Activated CD8-positive, alpha-beta memory T cell treated with anti-CD3 and anti-CD28 coated beads, Interleukin-2, amount 50 U/mL, for 1 hour (primary cell): ENCODE data around the gene VNN1.
"Not testable (repeated sequence)": the region's sequence is repeated elsewhere in the genome, so short reads cannot be mapped to it uniquely, and the experiment has no call there.

Source experiments
- DNase-seq: peaks from one replicate; pipeline ENCODE4 v3.0.0-alpha.2; 2020; ENCODE audit errors: extremely low read depth

Gene VNN1

DNA sequence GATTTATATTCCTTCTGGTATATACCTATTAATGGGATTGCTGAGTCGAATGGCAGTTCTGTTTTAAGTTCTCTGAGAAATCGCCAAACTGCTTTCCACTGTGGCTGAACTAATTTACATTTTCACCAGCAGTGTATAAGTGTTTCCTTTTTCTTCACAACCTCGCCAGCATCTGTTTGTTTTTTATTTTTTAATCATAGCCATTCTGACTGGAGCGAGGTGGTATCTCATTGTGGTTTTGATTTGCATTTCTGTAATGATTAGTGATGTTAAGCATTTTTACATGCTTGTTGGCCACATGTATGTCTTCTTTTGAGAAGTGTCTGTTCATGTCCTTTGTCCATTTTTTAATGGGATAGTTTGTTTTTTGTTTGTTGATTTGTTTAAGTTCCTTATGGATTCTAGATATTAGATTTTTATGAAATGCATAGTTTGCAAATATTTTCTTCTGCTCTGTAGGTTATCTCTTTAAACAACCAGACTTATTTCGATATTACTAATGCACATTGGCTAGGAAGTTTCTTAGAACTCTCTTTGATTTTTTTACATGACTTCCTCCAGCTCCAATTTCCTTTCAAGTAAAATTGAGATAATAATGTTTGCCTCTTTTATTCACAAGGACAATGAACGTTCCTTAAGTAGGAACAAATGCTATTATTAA lies 12.2 kb upstream of the VNN1 start:
- no peak for DNase-seq

DNA sequence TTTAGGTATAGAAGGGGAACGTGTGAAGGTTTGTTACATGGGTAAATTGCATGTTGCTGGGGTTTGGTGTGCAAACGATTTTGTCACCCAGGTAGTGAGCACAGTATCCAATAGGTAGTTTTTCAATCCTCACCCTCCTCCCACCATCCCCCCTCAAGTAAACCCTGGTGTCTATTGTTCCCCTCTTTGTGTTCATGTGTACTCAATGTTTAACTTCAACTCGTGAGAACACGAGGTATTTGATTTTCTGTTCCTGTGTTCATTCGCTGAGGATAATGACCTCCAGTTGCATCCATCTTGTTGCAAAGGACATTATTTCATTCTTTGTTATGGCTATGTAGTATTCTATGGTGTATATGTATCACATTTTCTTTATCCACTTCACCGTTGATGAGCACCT lies 11.6 kb upstream of the VNN1 start:
- no peak for DNase-seq

DNA sequence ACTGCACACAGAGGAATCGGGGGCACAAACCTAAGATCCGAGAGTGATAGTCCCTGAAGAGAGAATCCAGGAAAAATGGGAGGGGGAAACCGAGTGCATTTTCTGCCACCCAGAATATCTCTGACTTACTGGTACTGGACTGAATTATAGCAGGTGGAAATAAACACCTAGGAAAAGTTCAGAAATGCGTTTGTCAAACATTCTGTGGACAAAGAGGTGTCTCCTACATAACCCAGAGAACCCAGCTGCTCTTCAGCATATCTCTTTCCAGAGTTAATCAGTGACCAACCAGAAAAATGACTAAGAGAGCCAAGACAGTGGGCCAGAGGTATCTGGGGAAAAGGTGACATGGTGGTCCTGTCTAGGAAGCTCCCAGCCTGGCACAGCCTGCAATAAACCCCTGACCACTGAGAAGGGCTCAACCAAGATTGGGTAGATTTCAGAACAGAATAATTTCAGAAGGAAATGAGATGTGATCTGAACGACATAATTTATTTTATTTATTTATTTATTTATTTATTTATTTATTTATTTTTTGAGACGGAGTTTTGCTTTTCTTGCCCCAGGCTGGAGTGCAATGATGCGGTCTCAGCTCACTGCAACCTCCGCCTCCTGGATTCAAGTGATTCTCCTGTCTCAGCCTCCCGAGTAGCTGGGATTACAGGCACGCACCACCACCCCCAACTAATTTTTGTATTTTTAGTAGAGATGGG lies 6.0 kb upstream of the VNN1 start:
- DNase-seq = no peak

DNA sequence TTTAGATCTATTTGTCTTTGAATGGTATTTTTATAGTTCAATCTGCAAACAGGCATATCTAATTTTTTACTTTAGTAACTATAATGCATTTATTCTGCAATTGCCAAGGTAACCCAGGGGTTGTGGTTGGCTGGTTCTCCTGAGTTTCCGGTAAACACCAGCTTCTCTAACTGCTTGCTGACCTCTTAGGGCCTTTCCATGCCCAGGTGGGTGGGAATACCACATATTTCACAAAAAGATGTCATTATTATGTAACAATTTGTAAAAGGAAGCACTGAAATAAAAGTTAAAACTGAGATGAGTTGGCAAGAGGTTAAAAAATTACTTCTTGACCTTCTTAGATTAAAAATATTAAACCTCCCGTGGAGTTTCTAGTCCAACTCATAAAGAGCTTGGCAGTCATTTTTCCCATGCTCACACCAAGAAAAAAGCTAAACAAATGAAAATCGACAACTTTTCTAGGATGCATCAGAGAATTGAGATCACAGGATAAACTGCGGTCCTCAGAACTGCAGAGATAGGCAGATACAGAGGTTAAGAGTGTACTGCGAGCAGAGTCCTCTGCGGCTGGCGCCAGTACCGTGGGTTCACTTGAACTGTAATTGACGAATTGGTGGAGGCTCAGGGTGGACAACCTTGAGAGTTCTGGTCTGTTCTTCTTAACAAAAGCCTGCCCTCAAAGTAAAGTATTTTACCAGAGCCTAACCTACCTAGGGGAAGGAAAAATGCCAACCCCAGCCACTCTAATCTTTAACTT lies 2.2 kb upstream of the VNN1 start:
- no peak for DNase-seq

DNA sequence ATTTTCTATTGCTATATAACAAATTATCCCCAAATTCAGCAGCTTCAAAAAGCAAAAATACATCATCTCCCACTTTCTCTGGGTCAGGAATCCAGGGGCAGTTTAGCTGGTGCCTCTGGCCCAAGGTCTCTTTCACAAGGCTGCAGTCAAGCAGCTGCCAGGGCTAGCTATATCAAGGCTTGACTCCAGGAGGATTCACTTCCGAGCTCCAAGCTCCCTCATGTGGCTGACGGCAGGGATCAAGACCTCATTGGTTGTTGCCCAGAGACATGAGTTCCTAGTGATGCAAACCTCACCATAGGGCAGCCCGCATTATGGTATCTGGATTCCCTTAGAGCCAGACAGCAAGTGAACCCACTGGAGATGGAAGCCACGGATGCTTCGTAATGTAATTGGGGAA lies 1.3 kb upstream of the VNN1 start:
- no peak for DNase-seq

DNA sequence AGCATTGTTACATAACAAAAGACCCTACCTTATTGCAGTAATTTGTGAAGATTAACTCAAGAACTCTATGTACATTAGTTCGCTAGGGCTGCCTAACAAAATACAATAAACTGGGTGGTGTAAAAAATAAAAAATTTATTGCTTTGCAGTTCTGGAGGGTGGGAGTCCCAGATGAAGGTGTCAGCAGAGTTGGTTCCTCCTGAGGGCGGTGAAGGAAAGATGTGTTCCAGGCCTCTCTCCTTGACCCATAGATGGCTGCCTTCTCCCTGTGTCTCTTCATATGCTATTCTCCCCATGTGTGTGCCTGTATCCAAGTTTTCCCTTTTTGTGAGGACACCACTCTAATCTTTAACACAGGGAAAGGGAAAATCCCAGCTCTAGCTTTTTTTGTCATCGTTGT lies 305 bp upstream of the VNN1 start:
- DNase-seq = no peak

DNA sequence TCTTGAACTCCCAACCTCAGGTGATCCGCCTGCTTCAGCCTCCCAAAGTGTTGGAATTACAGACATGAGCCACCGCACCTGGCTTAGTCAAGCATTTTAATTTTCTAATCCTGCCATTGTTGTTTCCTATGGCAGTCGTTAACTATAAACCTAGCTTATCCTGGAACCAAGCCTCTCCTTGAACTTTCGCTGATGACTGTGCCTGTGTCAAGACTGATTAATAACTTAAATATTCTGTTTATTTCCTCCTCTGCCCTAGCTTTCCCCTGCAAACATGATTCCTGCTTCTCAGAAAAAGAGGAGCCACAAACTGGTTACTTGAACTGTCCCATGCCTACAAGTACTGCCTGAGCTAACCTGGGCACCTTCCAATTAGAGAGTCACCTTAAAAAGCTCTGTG lies 1.5 kb downstream of the VNN1 start:
- DNase-seq = no peak

DNA sequence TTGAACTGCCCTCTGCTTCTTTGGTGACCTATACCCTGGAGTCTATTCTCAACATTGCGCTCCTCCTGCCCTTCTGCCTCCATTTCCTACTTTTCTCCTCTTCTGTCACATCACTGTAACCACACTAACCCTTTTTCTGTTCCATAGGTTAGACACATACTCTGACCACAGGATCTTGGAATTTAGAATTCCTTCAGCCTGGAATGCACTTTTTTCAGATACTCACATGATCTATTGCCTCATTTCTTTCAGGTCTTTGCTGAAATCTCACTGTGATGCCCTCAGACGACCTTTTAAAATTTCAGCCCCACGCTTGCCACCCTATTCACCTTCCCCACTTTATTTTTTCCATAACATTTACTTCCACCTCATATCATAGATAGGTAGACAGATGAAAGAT lies 5.1 kb downstream of the VNN1 start:
- no peak for DNase-seq

DNA sequence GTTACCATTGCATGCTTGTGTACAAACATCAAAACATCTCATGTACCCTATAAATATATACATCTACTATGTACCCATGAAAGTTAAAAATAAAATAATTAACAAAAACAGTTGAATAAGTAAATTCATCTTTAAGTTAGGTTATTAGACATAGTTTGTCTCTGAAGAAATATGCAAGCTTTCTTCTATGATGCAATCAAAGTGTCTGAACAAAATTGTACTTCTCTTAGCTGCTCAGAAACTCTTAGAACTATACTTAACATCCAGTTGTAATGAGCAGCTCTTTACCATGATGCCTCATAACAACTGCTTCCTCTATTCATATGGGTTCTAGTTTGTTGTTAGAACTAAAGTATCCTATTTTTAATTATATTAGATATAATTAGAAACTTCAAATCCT lies 5.9 kb downstream of the VNN1 start:
- DNase-seq = no peak

DNA sequence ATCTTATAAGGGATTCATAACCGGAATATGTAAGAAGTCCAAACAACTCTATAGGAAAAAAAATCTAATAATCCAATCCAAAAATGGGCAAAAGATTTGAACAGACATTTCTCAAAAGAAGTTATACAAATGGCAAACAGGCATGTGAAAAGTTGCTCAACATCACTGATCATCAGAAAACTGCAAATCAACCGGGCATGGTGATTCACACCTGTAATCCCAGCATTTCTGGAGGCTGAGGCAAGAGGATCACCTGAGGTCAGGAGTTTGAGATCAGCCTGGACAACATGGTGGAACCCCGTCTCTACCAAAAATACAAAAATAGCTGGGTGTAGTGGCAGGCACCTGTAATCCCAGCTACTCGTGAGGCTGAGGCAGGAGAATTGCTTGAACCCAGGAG lies 7.1 kb downstream of the VNN1 start:
- DNase-seq = not testable (repeated sequence)

DNA sequence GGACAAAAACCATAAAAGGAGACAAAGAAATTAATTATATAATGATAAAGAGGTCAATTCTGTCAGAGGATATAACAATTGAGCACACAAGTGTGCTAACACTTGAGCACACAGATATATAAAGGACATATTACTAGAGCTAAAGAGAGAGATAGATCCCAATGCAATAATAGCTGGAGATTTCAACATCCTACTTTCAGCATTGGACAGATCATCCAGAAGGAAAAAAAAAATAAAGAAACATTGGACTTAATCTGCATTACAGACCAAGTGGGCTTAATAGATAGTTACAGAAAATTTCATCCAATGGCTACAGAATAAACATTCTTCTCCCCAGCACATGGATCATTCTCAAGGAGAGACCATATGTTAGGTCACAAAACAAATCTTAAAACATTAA lies 9.9 kb downstream of the VNN1 start:
- DNase-seq = no peak

DNA sequence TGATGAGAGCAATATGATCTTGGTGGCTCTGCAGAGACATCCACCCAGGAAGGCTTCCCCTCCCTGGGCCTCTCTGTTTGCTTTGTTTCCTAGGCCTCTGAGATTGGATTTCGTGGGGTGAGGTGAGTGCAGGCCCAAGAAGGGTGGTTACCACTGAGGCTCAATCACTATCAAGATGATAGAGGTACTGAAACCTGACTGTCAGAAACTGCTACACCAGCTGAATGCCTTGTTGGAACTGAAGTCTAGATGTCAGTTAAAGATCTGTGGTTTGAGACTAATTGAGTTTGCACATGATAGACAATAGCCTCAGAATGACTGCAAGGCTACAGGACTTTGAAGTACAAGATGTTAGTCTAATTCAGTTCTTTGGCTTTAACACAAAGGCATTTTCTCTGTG lies 15.2 kb downstream of the VNN1 start:
- no peak for DNase-seq

DNA sequence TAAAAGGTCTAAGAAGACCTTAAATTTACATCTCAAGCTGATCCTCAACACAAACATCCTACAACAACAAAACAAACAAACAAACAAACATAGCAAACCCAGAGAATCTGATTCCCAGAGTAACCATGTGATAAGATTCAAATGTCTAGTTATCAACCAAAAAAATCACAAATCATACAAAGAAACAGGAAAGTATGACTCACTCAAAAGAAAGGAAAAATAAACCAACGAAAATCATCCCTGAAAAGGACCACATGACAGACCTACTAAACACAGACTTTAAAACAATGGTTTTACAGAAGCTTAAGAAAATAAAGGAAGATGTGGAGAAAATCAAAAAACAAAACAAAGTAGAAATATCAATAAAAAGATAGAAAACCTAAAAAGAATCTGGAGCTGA lies 18.1 kb downstream of the VNN1 start:
- DNase-seq = no peak

DNA sequence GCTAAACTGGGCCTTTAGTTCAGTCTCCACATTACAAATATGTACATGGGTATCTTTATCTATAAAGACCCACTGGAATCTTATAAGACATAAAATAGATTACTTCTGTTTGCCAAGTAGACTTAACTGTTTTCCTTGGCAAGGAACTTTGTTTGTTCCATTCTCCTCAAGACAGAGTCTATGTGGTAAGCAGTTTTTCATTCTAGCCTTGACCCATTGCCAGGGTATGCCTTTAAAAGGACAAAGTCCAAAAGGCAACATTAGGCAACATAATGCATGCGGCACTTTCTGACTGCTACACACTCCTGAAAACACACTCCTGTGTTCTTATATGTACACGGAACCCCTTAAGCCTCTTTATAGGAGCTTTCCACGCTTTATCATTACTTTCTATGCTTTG lies 20.4 kb downstream of the VNN1 start:
- no peak for DNase-seq

DNA sequence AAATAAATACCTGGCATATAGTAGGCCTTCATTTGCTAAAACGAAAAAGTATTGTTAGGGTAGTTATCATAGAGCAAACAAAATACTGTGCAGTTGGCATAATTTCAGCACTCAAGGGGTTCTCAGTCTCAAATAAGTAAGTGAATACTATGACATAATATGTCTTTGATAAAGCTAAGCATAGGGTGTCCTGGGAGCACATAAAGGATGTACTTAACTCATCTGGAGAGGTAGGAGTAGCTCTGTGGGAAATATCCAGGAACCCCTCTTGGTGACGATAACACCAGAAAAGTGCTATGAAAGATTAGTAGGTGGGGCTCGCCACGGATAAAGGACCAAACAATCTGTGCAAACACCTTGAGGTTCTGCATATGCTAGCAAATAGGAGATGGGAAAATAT lies 23.2 kb downstream of the VNN1 start:
- DNase-seq = no peak

DNA sequence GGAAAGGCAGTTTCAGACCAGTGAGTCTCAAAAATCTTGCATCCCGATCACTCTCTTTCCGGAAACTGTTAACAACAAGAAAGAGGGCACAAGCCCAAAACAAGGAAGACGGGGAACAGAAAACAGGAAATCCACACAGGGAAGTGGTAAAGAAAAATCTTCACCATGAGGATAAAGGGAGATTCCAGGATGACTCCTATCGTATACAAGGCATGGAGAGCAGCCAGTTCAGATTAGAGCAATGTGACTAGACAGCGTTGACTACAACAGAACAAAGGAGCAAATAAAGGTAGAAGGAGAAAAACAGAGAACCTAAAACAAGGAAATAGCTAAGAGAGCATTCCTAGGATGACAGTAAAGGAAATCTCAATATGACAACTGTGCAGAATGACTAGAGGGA lies 26.5 kb downstream of the VNN1 start:
- DNase-seq = no peak

DNA sequence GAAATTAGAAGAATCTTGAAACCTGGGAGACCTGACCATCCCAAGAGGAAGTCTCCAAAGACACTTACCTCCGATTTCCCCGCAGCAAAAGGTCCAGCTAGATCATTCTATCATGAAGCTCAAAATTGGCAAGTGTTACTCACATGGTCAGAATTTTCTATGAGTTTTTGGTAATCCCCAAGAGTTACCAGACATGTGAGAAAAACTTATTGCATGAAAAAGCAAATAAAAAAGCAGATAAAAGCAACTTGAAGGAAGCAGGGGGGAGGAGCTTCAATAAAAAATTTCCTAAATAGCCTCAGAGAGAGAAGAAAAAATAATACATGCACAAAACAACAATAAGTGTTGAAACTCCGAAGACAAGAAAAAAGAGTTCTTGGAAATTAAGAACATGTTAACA lies 27.3 kb downstream of the VNN1 start:
- DNase-seq = no peak

DNA sequence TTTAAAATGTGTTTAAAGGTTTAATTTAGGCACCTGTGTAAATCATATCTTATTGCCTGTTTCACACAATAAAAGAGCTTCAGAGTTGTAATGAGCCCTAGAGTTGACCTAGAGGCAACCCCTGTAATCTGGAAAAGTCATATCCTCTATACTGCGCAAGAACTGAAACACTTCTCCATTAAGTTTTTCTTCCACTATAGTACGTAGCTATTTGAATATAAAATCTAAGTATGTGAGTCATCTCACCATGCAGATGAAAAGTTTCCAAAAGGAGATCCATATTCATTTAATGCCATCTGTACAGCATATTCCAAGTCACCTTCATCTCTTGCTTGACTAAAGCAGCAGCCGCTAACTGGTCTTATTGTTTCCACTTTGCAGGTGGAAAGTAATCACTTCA lies 28.8 kb downstream of the VNN1 start:
- no peak for DNase-seq

DNA sequence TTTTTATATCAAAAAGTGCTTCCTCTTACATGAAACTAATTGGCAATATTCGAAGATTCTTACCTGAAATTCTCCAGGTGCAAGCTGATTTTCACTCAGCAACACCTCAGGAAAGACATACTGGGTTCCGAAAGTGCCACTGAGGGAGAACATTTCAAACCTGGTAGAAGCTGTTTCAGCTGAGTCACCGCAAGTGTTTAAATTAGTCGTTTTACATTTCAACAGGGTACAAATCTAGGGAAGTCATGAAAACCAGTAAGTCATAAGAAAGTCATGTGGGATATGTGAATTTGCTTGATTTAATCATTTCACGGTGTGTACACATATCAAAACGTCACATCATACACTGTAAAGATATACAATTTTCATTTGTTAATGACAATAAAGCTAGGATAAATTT lies 29.6 kb downstream of the VNN1 start:
- DNase-seq = no peak

DNA sequence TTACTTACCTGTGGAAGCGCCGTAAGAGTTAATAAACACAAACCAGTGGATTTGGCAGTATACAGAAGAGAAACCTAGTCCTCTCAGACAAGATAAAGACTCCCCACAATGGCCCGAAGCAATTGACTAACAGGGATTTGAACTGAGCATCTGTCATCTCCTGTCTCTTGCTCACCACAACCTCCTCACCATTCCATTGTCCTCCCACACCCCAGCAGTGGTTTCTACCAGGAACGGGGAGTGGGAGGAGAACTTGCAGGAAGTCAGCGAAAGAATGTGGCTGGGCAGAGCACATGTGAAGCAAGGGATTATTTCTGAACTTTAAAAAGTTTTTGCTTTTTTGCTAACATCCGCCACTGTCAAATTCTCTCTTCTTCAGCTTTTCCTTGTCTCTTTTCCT lies 30.3 kb downstream of the VNN1 start:
- no peak for DNase-seq

DNA sequence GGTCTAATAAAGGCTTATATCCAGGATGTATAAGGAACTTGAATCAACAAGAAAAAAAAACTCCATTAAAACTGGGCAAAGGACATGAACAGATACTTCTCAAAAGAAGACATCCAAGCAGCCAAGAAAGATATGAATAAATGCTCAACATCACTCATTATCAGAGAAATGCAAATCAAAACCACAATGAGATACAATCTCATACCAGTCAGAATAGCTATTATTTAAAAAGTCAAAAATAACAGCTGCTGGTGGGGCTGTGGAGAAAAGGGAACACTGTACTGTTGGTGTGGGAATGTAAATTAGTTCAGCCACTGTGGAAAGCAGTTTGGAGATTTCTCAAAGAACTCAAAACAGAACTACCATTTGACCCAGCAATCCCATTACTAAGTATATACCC lies 34.8 kb downstream of the VNN1 start:
- not testable (repeated sequence) for DNase-seq

DNA sequence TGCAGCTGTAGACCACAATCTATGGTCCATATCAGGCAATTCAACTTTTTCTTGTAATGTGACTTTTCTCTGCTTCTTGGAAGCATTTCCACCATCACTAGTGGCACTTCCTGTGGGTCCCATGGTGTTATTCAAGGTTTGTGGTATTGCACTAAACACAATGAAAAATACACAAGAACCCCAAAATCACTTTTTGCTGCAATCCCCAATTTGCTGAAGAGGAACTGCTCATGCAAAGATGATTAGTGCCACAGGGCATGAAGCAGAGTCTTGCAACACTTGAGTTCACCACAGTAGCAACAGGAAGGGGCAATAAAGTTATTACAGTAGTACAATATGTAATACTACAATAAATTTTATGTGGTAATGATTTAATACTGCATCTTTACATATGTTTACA lies 38.1 kb downstream of the VNN1 start:
- DNase-seq = no peak

DNA sequence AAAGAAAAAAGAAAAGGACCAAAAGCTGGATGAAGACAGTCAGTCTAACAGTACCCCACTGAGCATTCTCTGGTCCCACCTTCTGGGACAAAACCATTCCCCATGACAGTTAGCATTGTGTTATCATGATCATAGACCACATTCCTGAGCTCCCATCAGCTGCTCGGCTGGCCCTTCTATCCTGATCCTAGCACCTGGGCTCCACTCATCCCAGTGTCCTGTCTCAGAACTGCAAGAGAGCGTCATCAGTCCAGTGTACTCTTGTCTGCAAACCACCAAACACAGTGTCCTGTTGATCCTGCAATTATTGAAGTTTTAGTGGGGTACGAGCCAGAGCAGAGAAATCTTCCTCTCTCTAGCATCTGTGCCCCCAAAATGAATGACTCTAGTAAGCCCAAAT lies 38.9 kb downstream of the VNN1 start:
- DNase-seq = no peak
